GM10266 (cell line): ENCODE results near the gene SEL1L3.

Experiments used
- DNase-seq: peaks from one replicate; pipeline ENCODE4 v3.0.0; 2012; ENCODE audit errors: extremely low spot score
- TF ChIP-seq, protein P1 (sequence below): IDR thresholded peaks from 2 replicates; pipeline ENCODE4 v1.5.1; 2012; ENCODE audit warnings: mild to moderate bottlenecking, low read depth; ENCODE audit not compliant: control insufficient read depth, insufficient read depth; ENCODE audit errors: missing control alignments

Gene SEL1L3

DNA sequence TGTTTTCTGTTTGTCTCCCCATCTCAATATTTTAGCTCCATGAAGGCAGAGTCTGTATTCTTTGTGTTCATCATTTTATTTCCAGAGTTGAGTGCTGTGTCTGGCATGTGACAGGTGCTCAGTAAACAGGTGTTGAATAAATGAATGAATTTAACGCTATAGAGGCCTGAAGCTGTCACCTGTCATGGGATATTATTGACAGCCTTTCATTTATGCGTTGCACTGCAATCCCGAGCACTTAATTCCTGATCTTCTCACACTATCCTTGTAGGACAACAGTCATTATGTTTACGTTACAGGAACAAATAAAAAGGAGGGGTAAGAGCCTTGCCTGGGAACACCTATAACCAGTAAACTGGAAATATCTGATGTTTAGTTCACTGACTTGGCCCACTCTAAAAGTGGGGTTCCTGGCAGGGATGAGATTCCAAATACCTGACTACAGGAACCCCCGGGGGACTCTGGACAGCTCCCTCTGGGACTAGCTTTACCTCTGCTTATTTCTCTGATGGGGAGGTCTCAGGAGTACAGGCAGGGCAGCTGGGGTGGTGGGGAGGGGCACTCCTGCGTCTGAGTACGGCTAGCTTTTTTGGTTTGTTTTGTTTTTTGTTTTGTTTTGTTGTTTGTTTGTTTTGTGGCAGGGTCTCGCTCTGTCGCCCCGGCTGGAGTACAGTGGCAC lies 36.6 kb downstream of the SEL1L3 start:
- TF ChIP-seq, protein P1, sequence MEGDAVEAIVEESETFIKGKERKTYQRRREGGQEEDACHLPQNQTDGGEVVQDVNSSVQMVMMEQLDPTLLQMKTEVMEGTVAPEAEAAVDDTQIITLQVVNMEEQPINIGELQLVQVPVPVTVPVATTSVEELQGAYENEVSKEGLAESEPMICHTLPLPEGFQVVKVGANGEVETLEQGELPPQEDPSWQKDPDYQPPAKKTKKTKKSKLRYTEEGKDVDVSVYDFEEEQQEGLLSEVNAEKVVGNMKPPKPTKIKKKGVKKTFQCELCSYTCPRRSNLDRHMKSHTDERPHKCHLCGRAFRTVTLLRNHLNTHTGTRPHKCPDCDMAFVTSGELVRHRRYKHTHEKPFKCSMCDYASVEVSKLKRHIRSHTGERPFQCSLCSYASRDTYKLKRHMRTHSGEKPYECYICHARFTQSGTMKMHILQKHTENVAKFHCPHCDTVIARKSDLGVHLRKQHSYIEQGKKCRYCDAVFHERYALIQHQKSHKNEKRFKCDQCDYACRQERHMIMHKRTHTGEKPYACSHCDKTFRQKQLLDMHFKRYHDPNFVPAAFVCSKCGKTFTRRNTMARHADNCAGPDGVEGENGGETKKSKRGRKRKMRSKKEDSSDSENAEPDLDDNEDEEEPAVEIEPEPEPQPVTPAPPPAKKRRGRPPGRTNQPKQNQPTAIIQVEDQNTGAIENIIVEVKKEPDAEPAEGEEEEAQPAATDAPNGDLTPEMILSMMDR, result no peak
- no peak for DNase-seq

DNA sequence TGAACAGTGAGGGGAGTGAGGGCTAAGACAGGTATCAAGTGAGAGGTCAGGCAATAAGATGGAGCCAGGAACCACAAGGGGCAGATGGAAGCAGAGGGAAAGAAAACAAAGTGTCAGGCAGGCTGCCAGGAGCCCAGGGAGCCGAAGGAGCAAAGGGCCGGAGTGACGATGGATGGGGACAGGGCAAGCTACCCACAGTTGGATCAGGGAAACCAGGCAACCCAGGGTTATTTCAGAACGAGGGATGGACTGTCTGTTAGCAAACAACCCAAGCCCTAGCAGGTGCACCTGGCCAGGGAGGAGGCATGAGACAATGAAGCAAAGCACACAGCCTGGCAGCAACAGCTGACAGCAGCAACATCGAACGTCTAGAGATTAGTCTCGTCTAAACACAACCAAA lies 39.2 kb downstream of the SEL1L3 start:
- TF ChIP-seq, protein P1, result no peak
- no peak for DNase-seq

GRCh38 chr4:25821899-25822298 lies 40.9 kb downstream of the SEL1L3 start:
- DNase-seq, result no peak
- TF ChIP-seq, protein P1, result no peak

GRCh38 chr4:25821267-25821666 lies 41.5 kb downstream of the SEL1L3 start:
- no peak for DNase-seq
- TF ChIP-seq, protein P1, result no peak

DNA sequence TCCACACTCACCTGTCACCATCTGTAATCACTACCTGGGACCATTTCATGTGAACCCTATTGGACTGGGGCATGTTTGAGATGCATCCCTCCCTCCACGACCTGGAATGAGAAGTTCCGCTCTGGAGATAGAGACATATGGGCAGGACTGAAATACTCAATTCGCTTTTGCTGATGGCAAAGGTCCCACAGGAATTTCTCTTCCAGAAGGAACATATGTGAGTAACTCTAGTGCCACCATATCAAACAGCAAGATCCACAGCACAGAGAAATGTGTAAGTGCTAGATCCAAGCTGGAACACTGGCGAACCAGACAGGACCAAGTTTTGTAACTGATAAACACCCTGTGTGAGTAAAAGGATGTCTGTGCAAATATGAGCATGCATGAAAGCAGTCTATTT lies 43.9 kb downstream of the SEL1L3 start:
- TF ChIP-seq, protein P1, result no peak
- no peak for DNase-seq

DNA sequence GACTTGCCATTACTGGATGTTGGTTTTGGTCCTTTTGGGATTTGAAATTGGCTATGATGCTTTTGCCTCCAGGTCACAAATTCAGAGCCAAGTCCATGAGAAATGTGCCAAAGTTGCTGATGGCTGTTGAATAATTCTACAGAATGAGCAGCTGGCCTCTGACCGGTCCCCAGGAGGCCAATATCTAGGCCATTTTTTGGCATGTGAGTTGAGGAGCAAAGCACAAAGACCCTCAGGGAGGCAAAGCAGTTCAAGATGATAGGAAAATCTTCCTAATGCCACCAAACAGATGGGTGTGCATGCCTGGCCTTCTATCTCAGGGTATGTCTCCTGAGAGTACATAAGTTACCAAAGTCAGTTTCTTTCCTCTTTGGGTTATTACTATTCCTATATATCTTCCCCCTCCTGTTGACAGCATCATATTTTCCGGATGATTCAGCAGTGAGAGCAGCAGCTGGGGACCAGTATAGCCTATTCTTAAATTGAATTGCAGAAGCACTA lies 44.4 kb downstream of the SEL1L3 start:
- TF ChIP-seq, protein P1, result no peak
- DNase-seq, result no peak

DNA sequence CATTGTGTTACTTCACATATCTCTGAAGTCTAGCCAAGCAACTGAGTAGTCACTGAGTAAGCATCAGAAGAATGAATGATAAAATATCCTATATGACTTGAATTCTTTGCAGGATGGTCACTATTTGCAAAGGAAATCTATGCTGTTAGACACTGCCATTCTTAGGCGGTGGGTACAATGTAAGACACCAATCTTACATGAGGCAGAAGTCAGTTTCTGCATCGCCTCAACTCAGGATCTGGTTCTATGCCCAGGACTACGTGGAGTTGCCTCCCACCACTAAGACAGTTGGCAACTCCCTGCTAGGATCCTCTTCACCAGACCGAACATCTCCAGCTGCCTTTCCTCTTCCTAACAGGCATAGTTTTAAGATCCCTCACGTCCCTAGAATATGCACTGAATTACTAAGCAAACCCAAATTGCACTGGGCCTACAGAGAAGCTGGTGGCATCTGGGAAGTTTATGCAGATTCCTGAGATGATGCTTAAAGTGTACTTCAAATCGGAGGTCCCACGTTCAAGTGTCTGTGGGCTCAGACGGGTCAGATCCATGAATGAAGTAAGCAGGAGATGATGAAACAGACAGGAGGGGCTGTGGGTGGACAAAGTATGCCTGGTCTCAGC lies 45.6 kb downstream of the SEL1L3 start:
- no peak for DNase-seq
- TF ChIP-seq, protein P1, result no peak
